ENCODE data around the gene PRKACG.

PRKACG gene

DNA sequence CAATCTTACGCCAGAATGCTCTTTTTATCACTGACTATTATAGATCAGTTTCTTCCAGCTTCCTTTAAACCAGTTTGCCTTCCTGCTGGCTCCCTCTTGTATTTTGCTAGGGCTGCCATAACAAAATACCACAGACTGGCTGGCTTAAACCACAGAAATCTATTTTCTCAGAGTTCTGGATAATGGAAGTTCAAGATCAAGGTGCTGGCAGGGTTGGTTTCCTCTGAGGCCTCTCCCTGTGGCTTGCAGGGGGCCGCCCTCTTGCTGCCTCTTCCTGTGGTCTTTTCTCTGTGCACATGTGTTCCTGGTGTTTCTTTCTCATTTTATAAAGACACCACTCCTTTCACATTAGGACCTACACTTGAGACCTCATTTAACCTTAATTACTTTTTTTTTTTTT is 14.8 kb upstream of the PRKACG start:
- H3K27me3 ChIP-seq (ENCODE audit: control insufficient read depth in 2 of 2, insufficient read depth in 2 of 2, low read length in 2 of 2), result no peaks in the 10 kb centered on the region
- H3K4me1 ChIP-seq (ENCODE audit: control insufficient read depth in 2 of 2, insufficient read depth in 2 of 2, low read length in 2 of 2), result no peaks in the 10 kb centered on the region
- no peak overlapping the region for H3K9ac ChIP-seq (ENCODE audit: low read depth in 1 of 2, low read length in 2 of 2)
- H3K9me3 ChIP-seq (ENCODE audit: control insufficient read depth in 2 of 2, low read length in 2 of 2), result no peaks in the 10 kb centered on the region
- H3K27ac ChIP-seq (ENCODE audit: low read depth in 2 of 2, low read length in 2 of 2), result no peak overlapping the region
- H3K4me3 ChIP-seq (ENCODE audit: low read length in 2 of 2), result no peak overlapping the region
- H3K36me3 ChIP-seq (ENCODE audit: control insufficient read depth in 2 of 2, insufficient read depth in 2 of 2, low read length in 2 of 2), result no peaks in the 10 kb centered on the region

DNA sequence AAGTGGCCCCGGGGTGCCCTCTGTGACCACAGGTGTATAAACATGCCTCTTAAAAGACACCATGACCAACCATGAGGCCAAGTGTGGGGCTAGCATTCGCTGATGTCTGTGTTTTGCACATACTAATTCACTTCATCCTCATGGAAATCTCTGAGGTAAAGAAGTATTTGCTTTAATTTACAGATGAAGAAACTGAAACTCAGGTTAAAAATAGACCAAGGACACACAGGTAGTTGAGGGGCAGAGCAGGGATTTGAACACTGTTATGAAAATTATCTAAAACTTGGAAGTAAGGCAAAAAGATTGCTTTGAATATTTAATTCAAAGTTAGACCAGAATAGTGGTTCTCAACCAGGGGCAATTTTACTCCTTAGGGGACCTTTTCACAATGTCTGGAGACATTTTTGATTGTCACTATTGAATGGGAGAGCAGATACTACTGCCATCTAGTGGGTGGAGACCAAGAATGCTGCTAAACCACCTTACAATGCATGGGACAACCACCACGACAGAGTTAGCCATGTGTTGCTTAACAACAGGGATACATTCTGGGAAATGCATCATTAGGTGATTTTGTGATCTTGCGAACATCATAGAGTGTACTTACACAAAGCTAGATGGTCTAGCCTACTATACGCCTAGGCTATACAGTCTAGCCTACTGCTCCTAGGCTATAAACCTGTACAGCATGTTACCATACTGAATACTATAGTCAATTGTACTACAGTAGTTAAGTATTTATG is 13.6 kb upstream of the PRKACG start:
- Histone ChIP-seq H3K9me3 (ENCODE audit: control insufficient read depth in 2 of 2, low read length in 2 of 2) (no peaks in the 10 kb centered on the region), H3K27ac (ENCODE audit: low read depth in 2 of 2, low read length in 2 of 2) (no peak overlapping the region), H3K4me3 (ENCODE audit: low read length in 2 of 2) (no peak overlapping the region), H3K36me3 (ENCODE audit: control insufficient read depth in 2 of 2, insufficient read depth in 2 of 2, low read length in 2 of 2) (no peaks in the 10 kb centered on the region), H3K4me1 (ENCODE audit: control insufficient read depth in 2 of 2, insufficient read depth in 2 of 2, low read length in 2 of 2) (no peaks in the 10 kb centered on the region), H3K9ac (ENCODE audit: low read depth in 1 of 2, low read length in 2 of 2) (no peak overlapping the region), H3K27me3 (ENCODE audit: control insufficient read depth in 2 of 2, insufficient read depth in 2 of 2, low read length in 2 of 2) (no peaks in the 10 kb centered on the region)

DNA sequence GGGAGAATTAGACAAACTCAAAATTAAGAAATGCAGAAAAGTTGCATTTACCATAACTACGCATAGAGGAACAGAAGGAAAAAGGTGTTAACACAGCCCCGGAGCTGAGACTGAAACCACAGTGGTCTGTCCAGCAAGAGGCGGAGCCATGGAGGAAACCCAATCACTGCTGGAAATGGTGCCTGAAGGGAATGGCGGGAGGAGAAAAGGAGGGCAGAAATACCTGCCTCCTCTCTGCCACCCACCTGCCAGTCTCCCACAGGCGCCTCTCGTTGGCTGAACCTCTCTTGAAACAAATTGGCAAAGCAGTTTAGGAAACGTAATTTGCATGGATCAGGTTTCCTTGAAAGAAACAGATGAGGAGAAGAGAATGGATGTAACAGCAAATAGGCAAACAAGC is 9.7 kb upstream of the PRKACG start:
- Histone ChIP-seq H3K4me3 (ENCODE audit: low read length in 2 of 2) (no peak overlapping the region), H3K9me3 (ENCODE audit: control insufficient read depth in 2 of 2, low read length in 2 of 2) (no peaks in the 10 kb centered on the region), H3K9ac (ENCODE audit: low read depth in 1 of 2, low read length in 2 of 2) (no peak overlapping the region), H3K36me3 (ENCODE audit: control insufficient read depth in 2 of 2, insufficient read depth in 2 of 2, low read length in 2 of 2) (no peaks in the 10 kb centered on the region), H3K4me1 (ENCODE audit: control insufficient read depth in 2 of 2, insufficient read depth in 2 of 2, low read length in 2 of 2) (no peaks in the 10 kb centered on the region), H3K27me3 (ENCODE audit: control insufficient read depth in 2 of 2, insufficient read depth in 2 of 2, low read length in 2 of 2) (no peaks in the 10 kb centered on the region), H3K27ac (ENCODE audit: low read depth in 2 of 2, low read length in 2 of 2) (no peak overlapping the region)

DNA sequence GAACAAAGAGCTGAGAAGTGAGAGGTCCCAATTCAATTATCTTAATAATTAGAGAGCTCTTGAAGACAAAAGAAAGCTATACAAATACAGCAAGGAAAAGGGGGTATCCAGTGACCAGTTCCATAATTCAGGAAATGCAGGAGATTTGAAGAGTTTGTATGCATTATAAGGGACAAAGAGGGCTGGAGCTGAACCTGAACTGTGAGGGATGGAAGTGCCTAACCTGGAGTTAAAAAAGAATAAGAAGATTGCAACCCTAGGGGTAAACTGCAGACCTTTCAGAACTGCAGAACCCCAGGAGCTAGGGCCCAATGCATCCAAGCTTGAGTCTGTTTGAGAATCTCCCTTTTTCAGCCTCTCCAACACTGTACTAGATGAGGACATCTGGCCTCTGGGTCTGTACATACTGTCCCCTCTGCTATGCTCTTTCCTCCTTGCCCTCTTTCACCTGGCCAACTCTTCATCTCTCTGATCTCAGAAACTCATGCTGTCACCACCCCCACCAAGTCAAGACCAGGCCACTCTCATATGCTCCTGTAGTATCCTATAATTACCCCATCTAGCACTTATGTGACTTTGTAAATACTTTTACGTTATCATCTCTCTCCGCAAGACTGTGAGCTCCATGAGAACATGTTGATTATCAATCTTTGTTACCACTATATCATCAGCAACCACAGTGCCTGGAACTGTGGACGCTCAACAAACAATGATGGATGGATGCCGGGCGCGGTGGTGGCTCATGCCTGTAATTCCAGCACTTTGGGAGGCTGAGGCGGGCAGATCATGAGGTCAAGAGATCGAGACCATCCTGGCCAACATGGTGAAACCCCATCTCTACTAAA is 6.6 kb upstream of the PRKACG start:
- Histone ChIP-seq H3K4me3 (ENCODE audit: low read length in 2 of 2) (no peak overlapping the region), H3K9ac (ENCODE audit: low read depth in 1 of 2, low read length in 2 of 2) (no peak overlapping the region), H3K9me3 (ENCODE audit: control insufficient read depth in 2 of 2, low read length in 2 of 2) (no peaks in the 10 kb centered on the region)

DNA sequence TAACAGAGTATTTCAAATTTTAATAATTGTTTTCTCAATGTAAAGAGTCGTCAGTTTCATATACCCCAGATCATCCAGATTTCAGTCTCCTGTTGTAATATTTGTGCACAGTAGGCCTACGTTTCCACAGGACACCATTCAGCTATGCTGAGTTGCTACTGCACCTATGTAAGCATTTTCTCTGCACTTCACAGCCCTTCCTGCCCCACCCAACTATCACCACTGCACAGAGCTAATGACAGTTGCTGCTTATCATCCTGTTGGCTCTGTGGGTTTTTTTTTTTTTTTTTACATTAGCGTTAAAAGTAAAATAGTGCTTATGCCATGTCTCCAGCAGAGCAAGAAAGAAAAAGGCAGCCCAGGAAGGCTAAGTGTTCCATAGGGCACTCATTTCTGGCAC is 5.9 kb upstream of the PRKACG start:
- Histone ChIP-seq H3K9ac (ENCODE audit: low read depth in 1 of 2, low read length in 2 of 2) (no peak overlapping the region), H3K4me3 (ENCODE audit: low read length in 2 of 2) (no peak overlapping the region), H3K27ac (ENCODE audit: low read depth in 2 of 2, low read length in 2 of 2) (no peak overlapping the region), H3K4me1 (ENCODE audit: control insufficient read depth in 2 of 2, insufficient read depth in 2 of 2, low read length in 2 of 2) (no peaks in the 10 kb centered on the region), H3K36me3 (ENCODE audit: control insufficient read depth in 2 of 2, insufficient read depth in 2 of 2, low read length in 2 of 2) (no peaks in the 10 kb centered on the region), H3K9me3 (ENCODE audit: control insufficient read depth in 2 of 2, low read length in 2 of 2) (no peaks in the 10 kb centered on the region), H3K27me3 (ENCODE audit: control insufficient read depth in 2 of 2, insufficient read depth in 2 of 2, low read length in 2 of 2) (no peaks in the 10 kb centered on the region)

More for the DNA sequence above, 6.6 kb upstream of the PRKACG start:
- H3K27me3 ChIP-seq (ENCODE audit: control insufficient read depth in 2 of 2, insufficient read depth in 2 of 2, low read length in 2 of 2), result no peaks in the 10 kb centered on the region
- no peaks in the 10 kb centered on the region for H3K4me1 ChIP-seq (ENCODE audit: control insufficient read depth in 2 of 2, insufficient read depth in 2 of 2, low read length in 2 of 2)
- no peaks in the 10 kb centered on the region for H3K36me3 ChIP-seq (ENCODE audit: control insufficient read depth in 2 of 2, insufficient read depth in 2 of 2, low read length in 2 of 2)
- no peak overlapping the region for H3K27ac ChIP-seq (ENCODE audit: low read depth in 2 of 2, low read length in 2 of 2)

DNA sequence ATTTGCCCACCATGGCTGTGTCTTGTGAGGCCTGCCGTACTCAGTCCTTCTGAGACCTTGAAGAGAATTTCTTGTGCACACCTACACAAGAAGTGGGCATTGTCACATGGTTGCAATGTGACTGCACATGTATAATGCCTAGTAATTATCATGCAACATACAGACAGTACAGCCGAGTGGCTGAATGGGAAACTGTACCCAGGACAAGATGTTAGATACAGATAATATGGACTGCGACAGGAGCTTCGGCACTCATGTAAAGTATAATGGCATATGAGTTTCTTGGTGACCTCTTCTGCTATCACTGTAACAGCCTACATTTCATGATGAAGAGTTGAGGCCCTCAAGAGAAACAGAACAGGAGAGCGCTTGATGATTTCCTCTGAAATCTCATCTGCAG is 4.8 kb upstream of the PRKACG start:
- no peak overlapping the region for H3K9ac ChIP-seq (ENCODE audit: low read depth in 1 of 2, low read length in 2 of 2)
- no peaks in the 10 kb centered on the region for H3K36me3 ChIP-seq (ENCODE audit: control insufficient read depth in 2 of 2, insufficient read depth in 2 of 2, low read length in 2 of 2)
- no peaks in the 10 kb centered on the region for H3K9me3 ChIP-seq (ENCODE audit: control insufficient read depth in 2 of 2, low read length in 2 of 2)
- no peak overlapping the region for H3K4me3 ChIP-seq (ENCODE audit: low read length in 2 of 2)
- H3K27me3 ChIP-seq (ENCODE audit: control insufficient read depth in 2 of 2, insufficient read depth in 2 of 2, low read length in 2 of 2), result no peaks in the 10 kb centered on the region
- no peak overlapping the region for H3K27ac ChIP-seq (ENCODE audit: low read depth in 2 of 2, low read length in 2 of 2)
- H3K4me1 ChIP-seq (ENCODE audit: control insufficient read depth in 2 of 2, insufficient read depth in 2 of 2, low read length in 2 of 2), result no peaks in the 10 kb centered on the region

DNA sequence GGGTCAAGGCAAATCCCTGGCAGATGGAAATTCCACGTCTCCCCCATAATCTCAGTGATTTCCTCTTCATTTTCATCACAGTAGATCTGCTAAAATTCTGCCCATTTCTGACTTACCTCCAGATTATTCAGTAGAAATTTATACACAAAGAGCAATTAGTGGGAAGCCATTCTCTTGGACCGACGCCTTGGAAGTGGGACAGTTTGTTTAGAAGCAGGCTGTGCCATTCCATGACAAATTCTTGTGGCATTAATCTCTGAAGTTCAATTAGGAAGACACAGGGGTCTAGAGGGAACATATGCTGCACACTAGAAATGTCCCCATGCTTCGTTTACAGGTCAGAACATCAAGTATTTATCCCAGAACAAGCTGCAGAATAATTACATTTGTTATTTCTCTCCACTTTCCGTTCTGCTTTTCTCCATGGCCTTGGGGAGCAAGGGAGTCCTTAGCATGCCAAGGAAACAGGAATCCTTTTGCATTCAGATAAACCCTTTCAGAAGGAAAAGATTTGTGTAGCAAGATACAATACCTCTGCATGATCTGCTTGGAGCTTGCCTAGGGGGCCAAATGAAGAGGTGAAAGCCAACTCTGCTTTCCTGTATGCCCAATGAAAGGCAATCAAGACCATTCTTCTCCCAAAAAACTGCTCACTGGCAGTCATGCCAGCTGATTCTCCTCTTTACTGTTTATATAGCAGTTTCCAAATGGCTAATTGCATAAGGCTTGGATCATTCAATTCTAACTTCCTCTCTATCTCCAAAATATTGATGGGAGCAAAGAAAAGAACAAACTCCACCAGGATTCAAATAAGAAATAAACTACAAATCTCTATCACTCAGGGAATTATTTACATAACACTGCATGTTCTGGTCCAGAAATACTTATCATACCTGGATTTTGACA is 2.5 kb upstream of the PRKACG start:
- no peaks in the 10 kb centered on the region for H3K4me1 ChIP-seq (ENCODE audit: control insufficient read depth in 2 of 2, insufficient read depth in 2 of 2, low read length in 2 of 2)
- H3K9me3 ChIP-seq (ENCODE audit: control insufficient read depth in 2 of 2, low read length in 2 of 2), result no peaks in the 10 kb centered on the region
- H3K27ac ChIP-seq (ENCODE audit: low read depth in 2 of 2, low read length in 2 of 2), result no peak overlapping the region
- H3K9ac ChIP-seq (ENCODE audit: low read depth in 1 of 2, low read length in 2 of 2), result no peak overlapping the region
- H3K4me3 ChIP-seq (ENCODE audit: low read length in 2 of 2), result no peak overlapping the region
- no peaks in the 10 kb centered on the region for H3K36me3 ChIP-seq (ENCODE audit: control insufficient read depth in 2 of 2, insufficient read depth in 2 of 2, low read length in 2 of 2)
- no peaks in the 10 kb centered on the region for H3K27me3 ChIP-seq (ENCODE audit: control insufficient read depth in 2 of 2, insufficient read depth in 2 of 2, low read length in 2 of 2)

DNA sequence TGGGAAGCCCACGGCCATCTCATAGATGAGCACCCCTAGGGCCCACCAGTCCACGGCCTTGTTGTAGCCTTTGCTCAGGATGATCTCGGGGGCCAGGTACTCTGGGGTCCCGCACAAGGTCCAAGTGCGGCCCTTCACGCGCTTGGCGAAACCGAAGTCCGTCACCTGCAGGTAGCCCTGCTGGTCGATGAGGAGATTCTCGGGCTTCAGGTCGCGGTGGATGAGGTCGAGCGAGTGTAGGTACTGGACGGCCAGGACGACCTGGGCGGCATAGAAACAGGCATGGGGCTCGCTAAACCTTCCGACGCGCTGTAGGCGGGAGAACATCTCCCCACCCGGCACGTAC is 558 bp downstream of the PRKACG start:
- Histone ChIP-seq H3K27ac (ENCODE audit: low read depth in 2 of 2, low read length in 2 of 2) (no peak overlapping the region), H3K27me3 (ENCODE audit: control insufficient read depth in 2 of 2, insufficient read depth in 2 of 2, low read length in 2 of 2) (no peaks in the 10 kb centered on the region), H3K36me3 (ENCODE audit: control insufficient read depth in 2 of 2, insufficient read depth in 2 of 2, low read length in 2 of 2) (peaks cover 0 to 9% of the 10 kb centered on the region in 2 donors), H3K4me1 (ENCODE audit: control insufficient read depth in 2 of 2, insufficient read depth in 2 of 2, low read length in 2 of 2) (no peaks in the 10 kb centered on the region), H3K4me3 (ENCODE audit: low read length in 2 of 2) (no peak overlapping the region), H3K9ac (ENCODE audit: low read depth in 1 of 2, low read length in 2 of 2) (no peak overlapping the region), H3K9me3 (ENCODE audit: control insufficient read depth in 2 of 2, low read length in 2 of 2) (no peaks in the 10 kb centered on the region)

DNA sequence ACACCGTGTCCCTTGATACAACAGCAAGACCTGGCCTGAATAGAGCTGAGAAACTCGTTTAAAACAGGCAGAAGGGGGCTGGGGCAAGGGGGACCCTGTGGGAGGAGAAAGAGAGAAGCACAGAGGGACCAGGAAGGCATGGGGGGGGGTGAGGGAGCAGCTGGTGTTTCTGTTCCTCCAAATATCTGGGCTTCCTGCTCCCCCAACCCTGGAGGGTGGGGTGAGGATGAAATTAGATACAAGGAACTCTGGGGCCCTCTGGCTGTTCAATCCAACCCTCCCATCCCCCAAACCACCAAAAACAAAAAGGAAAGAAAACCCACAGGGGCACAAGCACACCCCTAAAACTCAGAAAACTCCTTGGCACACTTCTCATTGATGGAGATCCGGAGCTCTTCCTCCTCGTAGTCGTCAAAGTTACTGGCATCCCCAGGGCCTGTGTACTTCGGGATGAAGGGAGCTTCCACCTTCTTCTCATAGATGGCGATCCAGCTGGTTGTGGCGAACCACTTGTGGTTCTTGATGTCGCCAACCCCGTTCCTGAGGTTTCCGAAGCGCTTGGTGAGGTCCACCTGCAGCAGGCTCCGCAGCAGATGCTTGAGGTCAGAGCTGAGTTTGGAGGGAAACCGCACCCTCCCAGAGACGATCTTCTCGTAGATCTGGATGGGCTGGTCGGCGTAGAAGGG is 1.1 kb downstream of the PRKACG start:
- Histone ChIP-seq H3K4me1 (ENCODE audit: control insufficient read depth in 2 of 2, insufficient read depth in 2 of 2, low read length in 2 of 2) (no peaks in the 10 kb centered on the region), H3K9me3 (ENCODE audit: control insufficient read depth in 2 of 2, low read length in 2 of 2) (no peaks in the 10 kb centered on the region), H3K27me3 (ENCODE audit: control insufficient read depth in 2 of 2, insufficient read depth in 2 of 2, low read length in 2 of 2) (no peaks in the 10 kb centered on the region), H3K27ac (ENCODE audit: low read depth in 2 of 2, low read length in 2 of 2) (no peak overlapping the region), H3K4me3 (ENCODE audit: low read length in 2 of 2) (no peak overlapping the region), H3K36me3 (ENCODE audit: control insufficient read depth in 2 of 2, insufficient read depth in 2 of 2, low read length in 2 of 2) (peaks cover 0 to 9% of the 10 kb centered on the region in 2 donors), H3K9ac (ENCODE audit: low read depth in 1 of 2, low read length in 2 of 2) (no peak overlapping the region)

Data from mucosa of rectum (tissue), 2 donors.